ENCODE data around the gene MAP3K15.

The MAP3K15 gene

DNA sequence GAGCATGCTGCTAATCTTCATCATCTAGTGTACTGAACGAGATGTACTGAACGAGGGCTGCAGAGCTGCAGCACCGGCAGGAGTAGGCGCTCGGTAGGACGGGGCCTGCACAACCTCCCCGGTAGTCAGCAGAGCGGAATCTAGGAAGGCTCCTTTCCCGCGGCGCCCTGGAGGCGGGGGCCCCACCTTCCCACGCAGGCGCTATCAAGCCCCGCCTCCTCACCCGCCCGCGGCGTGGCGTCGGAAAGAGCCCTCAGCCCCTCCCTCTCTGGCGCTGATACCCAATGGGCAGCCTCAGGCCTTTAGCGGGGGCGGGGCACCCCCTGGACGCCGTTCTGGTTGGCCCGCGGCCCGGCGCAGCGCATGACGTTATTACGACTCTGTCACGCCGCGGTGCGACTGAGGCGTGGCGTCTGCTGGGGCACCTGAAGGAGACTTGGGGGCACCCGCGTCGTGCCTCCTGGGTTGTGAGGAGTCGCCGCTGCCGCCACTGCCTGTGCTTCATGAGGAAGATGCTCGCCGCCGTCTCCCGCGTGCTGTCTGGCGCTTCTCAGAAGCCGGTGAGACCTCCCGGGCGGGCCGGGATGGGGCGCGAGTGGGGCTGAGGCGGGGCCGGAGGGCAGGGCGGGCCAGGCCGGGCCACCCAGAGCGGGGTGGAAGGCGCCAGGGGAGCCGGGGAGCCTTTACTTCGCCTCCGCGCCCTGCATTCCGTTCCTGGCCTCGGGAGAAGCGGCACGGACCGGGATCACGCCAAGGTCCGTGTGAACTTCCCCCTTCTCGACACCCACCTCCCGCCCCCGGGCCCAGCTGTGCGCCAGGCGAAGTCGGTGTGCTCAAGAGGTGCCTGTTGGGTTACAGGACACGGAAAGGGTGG lies 171.5 kb downstream of the MAP3K15 start, which contains the start of gene PDHA1:
Gene PDHA1 (plus strand): TSS at position 393 of the 874 bp plus-strand sequence. CDS start 111 bp downstream, at position 504.
- peak; percentile 93 for DNase-seq (ENCODE audit: low spot score)

DNA sequence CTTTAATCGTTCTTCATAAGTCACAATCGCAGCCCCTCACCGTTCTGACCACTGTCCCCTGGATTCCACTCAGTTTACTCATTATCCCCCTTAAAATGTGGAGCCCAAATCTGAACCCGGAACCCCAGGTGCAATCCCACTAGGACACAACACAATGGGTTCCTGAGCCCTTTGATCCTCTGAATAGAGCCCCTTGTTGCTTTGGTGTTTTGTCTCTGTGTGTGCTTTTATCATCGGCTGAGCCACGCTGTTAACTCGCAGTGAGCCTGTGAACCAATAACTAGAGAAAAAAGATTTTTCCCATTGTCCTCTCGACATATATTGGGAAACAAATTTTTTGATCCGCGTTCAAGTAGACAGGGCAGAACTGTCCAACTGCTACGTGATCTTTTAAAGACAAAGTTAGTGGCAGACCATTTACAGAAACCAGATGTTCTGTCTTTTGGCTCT lies 172.2 kb downstream of the MAP3K15 start:
- DNase-seq (ENCODE audit: low spot score), result peak; percentile 17

DNA sequence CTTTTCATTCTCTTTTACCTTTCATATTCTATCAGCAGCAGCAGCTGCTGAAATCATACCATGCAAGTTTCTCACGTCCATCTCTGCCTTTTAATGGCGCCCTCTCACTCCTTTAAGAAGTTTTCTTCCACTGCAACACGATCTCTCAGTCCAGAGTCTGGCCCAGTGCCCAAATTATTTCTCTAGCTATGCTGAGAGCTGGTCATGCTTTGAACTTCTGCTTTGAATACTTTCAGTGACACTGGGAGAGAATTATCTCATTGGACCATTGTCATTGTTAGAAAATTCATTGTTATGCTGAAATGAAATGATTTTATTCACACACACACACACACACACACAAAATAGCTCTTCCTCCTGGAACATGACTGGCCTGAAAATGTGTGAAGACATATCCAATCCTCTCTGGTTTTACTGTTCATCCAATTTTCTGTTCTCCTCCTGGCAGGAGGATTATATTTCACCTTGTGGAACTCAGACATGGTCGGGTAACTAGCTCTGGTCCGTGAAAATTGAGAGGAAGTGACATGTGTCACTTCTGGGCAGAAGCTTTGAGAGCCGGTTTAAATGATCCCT lies 172.9 kb downstream of the MAP3K15 start:
- DNase-seq (ENCODE audit: low spot score), result no peak

DNA sequence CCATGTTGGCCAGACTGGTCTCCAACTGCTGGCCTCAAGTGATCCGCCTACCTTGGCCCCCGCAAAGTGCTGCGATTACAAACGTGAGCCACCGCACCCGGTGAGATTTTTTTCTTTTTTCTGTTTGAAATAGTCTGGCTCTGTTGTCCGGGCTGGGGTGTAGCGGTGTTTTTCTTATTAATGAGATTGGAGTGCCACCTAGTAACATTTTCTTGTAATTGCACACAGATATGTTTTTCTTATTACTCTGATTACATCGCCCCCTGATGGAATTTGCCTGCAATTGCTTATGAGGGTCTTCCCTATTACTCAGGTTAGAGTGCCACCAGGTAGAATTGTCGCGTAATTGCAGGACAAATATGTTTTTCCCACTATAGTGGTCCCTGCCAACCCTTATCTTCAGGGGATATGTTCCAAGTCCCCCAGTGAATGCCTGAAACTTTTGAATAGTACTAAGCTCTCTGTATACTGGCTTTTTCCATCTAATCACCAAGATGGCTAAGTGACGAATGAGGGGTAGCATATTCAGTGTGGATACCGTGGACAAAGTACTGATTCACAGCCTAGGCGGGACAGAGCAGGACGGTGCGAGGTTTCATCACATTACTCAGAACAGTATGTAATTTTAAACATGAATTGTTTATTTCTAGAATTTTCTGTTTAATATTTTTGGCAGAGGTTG lies 180.2 kb downstream of the MAP3K15 start:
- DNase-seq (ENCODE audit: low spot score), result peak; percentile 16

DNA sequence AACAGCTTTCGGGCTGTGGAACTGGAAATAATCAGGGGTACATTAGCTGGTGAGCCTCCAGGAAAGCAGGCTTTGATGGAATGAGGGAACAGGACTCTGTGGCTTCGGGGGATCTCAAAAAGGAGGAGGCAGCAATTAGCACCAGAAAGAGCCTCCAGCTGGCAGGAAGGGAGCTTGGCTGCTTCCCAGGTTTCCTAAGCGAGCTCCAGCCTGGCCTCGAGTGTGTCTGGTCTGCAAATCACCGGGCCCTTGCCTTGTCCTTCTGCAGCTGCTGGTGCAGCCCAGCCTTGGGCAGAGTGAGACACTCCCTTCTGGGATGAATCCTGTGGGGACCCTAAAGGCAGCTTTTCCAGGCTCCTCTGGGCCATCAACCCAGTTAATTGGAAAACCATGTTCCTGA lies 182.3 kb downstream of the MAP3K15 start:
- DNase-seq (ENCODE audit: low spot score), result no peak

DNA sequence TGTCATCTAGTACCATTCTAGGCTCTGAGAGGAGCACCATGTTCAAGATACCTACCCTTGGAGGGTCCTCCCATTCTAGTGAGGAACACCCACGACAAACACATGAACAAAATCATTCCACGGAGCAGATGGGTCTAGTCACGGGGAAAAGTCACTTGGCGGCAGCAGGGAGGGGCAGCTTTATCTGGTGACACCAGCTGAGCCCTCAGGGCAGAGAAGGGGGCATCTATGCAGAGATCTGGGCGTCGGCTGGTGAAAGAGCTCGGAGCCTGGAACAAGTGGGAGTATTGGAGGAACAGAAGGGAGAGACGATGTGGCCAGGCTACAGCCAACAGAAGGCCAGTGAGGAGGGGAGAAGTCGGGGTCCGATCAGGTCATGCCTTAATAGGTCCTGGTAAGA lies 183.5 kb downstream of the MAP3K15 start:
- DNase-seq (ENCODE audit: low spot score), result no peak

DNA sequence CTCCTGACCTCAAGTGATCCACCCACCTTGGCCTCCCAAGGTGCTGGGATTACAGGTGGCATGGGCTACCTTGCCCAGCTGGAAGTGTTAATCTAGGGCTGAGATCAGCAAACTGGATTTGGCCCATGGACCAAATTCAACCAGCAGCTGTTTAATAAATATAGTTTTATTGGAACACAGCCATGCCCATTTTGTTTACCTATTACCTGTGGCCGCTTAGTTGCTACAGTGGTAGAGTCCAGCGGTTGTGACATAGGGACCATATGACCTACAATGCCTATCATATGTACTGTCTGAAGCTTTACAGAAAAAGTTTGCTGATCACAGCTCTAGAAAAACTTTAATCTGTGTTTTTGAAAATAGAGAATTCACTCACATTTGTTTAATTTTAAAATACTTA lies 188.7 kb downstream of the MAP3K15 start:
- no peak for DNase-seq (ENCODE audit: low spot score)

Data from SW480 (cell line).